A673 (cell line): ENCODE results near the gene GALNT10. TPM values are rescaled to one million over a fixed set of nuclear protein-coding genes. Genes with fewer than 3 reads are reported as not detected.

Experiments used
- BruUV-seq: library from RNA; stranded (reverse); fragments of 400-500 nt; replicated peaks from 2 replicates; lab custom pipeline; 2021; lab: Mats Ljungman, UMichigan
- CTCF ChIA-PET: fragments of 300-600 bp; sonication (Branson Sonifier 250); formaldehyde crosslinking; loops from one replicate; lab custom pipeline; 2022; ENCODE audit warnings: antibody characterized with exemption; lab: Charles Lee
- POLR2A ChIA-PET: fragments of 300-600 bp; sonication (Branson Sonifier 250); formaldehyde crosslinking; loops from one replicate; lab custom pipeline; 2022; ENCODE audit warnings: antibody characterized with exemption; ENCODE audit not compliant: low non-redundant PET; lab: Charles Lee
- DNase-seq: peaks from one replicate; pipeline ENCODE4 v3.0.0-alpha.2; 2015; ENCODE audit warnings: low spot score
- H3K27ac ChIP-seq: fragments of 200-600 bp; sonication (generic); 2 replicates; pipeline ENCODE4 v1.5.1; 2016; ENCODE audit warnings: mixed run types, low read depth, mild to moderate bottlenecking, mixed read lengths, antibody characterized with exemption, low read length; ENCODE audit not compliant: poor library complexity, severe bottlenecking
- H3K27me3 ChIP-seq: fragments of 200-600 bp; sonication (generic); replicated peaks from 2 replicates; pipeline ENCODE4 v1.6.1; 2017; ENCODE audit warnings: mixed run types, low read depth, mild to moderate bottlenecking, mixed read lengths, antibody characterized with exemption, low read length; ENCODE audit not compliant: insufficient read depth, poor library complexity
- H3K36me3 ChIP-seq: fragments of 200-600 bp; sonication (generic); 2 replicates; pipeline ENCODE4 v1.6.1; 2016; ENCODE audit warnings: mixed run types, mild to moderate bottlenecking, mixed read lengths, antibody characterized with exemption, low read length; ENCODE audit not compliant: insufficient read depth, poor library complexity, severe bottlenecking
- H3K4me1 ChIP-seq: fragments of 200-600 bp; sonication (generic); 2 replicates; pipeline ENCODE4 v1.6.1; 2017; ENCODE audit warnings: mixed run types, mild to moderate bottlenecking, mixed read lengths, antibody characterized with exemption, low read length; ENCODE audit not compliant: insufficient read depth, poor library complexity, severe bottlenecking
- H3K4me3 ChIP-seq: fragments of 200-600 bp; sonication (generic); 2 replicates; pipeline ENCODE4 v1.5.1; 2016; ENCODE audit warnings: low read depth, mixed run types, mild to moderate bottlenecking, mixed read lengths, low read length; ENCODE audit not compliant: poor library complexity, severe bottlenecking
- H3K9me3 ChIP-seq: fragments of 200-600 bp; sonication (generic); 2 replicates; pipeline ENCODE4 v1.6.1; 2016; ENCODE audit warnings: mixed run types, low read depth, mild to moderate bottlenecking, mixed read lengths, antibody characterized with exemption, low read length; ENCODE audit not compliant: poor library complexity, severe bottlenecking
- EZH2 ChIP-seq: fragments of 200-600 bp; sonication (generic); IDR thresholded peaks from 2 replicates; pipeline ENCODE4 v1.6.1; 2017; ENCODE audit warnings: borderline replicate concordance, low read depth, mild to moderate bottlenecking, mixed read lengths, antibody characterized with exemption, low read length; ENCODE audit not compliant: poor library complexity, severe bottlenecking
- intact Hi-C: fragments of 100-400 bp; cut with micrococcal nuclease; formaldehyde crosslinking; loops from one replicate; pipeline ENCODE4 v1.10.0; 2022; ENCODE audit not compliant: unreplicated experiment
- total RNA-seq: library from RNA; stranded (reverse); gene quantifications from 2 replicates; pipeline ENCODE4 v1.2.3, GENCODE V29; 2021
- TF ChIP-seq, protein P1 (sequence below): fragments of 300-800, 200-600 bp; sonication (generic); conservative IDR thresholded peaks from 2 replicates; pipeline ENCODE4 v1.5.1; 2017; ENCODE audit warnings: low read depth, mild to moderate bottlenecking, antibody characterized with exemption, low read length, moderate library complexity, mixed read lengths

GALNT10 gene
- total RNA-seq, 1 experiment from 2014 or later = 17.9 TPM

- DNase-seq = no peak
- no peak overlapping the region for H3K4me3 ChIP-seq
- TF ChIP-seq EZH2 = no peak
- TF ChIP-seq, protein P1, sequence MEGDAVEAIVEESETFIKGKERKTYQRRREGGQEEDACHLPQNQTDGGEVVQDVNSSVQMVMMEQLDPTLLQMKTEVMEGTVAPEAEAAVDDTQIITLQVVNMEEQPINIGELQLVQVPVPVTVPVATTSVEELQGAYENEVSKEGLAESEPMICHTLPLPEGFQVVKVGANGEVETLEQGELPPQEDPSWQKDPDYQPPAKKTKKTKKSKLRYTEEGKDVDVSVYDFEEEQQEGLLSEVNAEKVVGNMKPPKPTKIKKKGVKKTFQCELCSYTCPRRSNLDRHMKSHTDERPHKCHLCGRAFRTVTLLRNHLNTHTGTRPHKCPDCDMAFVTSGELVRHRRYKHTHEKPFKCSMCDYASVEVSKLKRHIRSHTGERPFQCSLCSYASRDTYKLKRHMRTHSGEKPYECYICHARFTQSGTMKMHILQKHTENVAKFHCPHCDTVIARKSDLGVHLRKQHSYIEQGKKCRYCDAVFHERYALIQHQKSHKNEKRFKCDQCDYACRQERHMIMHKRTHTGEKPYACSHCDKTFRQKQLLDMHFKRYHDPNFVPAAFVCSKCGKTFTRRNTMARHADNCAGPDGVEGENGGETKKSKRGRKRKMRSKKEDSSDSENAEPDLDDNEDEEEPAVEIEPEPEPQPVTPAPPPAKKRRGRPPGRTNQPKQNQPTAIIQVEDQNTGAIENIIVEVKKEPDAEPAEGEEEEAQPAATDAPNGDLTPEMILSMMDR = no peak
- no peak overlapping the region for H3K27ac ChIP-seq
- no peaks in the 10 kb centered on the region for H3K27me3 ChIP-seq
- intact Hi-C loops = no loop called here
- H3K36me3 ChIP-seq = no peaks in the 10 kb centered on the region
- CTCF ChIA-PET = no interaction called here
- POLR2A ChIA-PET = no interaction called here
- H3K4me1 ChIP-seq = no peaks in the 10 kb centered on the region
- no TSS peak for BruUV-seq
- H3K9me3 ChIP-seq = no peaks in the 10 kb centered on the region
These were observed 151.7 kb downstream of the GALNT10 start for GRCh38 chr5:154342211-154342610.

GRCh38 chr5:154342963-154343362, 152.4 kb downstream of the GALNT10 start:
- intact Hi-C loops = no loop called here
- Histone ChIP-seq H3K36me3 (no peaks in the 10 kb centered on the region), H3K9me3 (no peaks in the 10 kb centered on the region), H3K4me1 (no peaks in the 10 kb centered on the region), H3K27me3 (no peaks in the 10 kb centered on the region), H3K4me3 (no peak overlapping the region), H3K27ac (no peak overlapping the region)
- no TSS peak for BruUV-seq
- no peak for DNase-seq
- ChIA-PET POLR2A (no interaction called here), CTCF (no interaction called here)
- TF ChIP-seq, protein P1 = no peak
- TF ChIP-seq EZH2 = no peak

DNA sequence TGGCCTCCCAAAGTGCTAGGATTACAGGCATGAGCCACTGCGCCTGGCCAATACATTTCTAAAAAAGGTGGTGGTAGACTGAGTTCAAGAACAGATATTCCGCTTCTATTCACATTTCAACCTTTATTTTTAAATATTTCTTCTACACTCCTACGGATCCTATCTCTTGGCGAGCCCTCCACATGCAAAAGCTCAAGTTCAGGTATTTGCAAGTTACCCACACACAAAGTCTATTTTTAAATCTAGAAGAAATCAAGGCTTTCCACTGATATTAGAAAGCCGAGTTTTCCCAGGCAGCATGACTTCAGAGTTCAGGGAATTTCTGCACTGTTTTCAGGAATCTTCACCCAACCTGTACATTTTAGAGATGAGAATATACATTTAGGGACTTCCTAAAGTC, 153.9 kb downstream of the GALNT10 start:
- no TSS peak for BruUV-seq
- Histone ChIP-seq H3K9me3 (no peaks in the 10 kb centered on the region), H3K4me1 (no peaks in the 10 kb centered on the region), H3K27ac (no peak overlapping the region), H3K27me3 (no peaks in the 10 kb centered on the region), H3K36me3 (no peaks in the 10 kb centered on the region), H3K4me3 (no peak overlapping the region)
- TF ChIP-seq, protein P1 = no peak
- no peak for TF ChIP-seq EZH2
- DNase-seq = no peak
- intact Hi-C loops = no loop called here
- CTCF ChIA-PET = interaction anchor here (0.7 kb wide), 1 partner anchor 1503 kb away, joined by 4 read pairs; no protein-coding TSS in a partner anchor
- POLR2A ChIA-PET = no interaction called here
